Measurements from ENCODE around the gene LRRC10B. TPM values are rescaled to one million over a fixed set of nuclear protein-coding genes. Genes with fewer than 3 reads are reported as not detected.

LRRC10B gene
- total and polyA plus RNA-seq, 4 donors, result 9.2 to 29.3 (median 11.5) TPM

- ATAC-seq (ENCODE audit: insufficient read depth, low FRiP score), result no peak
- Histone ChIP-seq H3K4me3 (no peak overlapping the region), H3K9ac (ENCODE audit: insufficient read depth in 1 of 2, low read length in 2 of 2) (no peak overlapping the region), H3K9me3 (ENCODE audit: control insufficient read depth in 4 of 4, insufficient read depth in 3 of 4, low read length in 3 of 4) (no peaks in the 10 kb centered on the region), H3K36me3 (ENCODE audit: control insufficient read depth in 4 of 4, insufficient read depth in 4 of 4, low read length in 4 of 4) (no peaks in the 10 kb centered on the region), H3K27ac (ENCODE audit: low read depth in 1 of 2, low read length in 1 of 2) (no peak overlapping the region), H3K27me3 (ENCODE audit: control insufficient read depth in 3 of 3, insufficient read depth in 3 of 3, low read length in 2 of 3) (no peaks in the 10 kb centered on the region), H3K4me1 (ENCODE audit: control insufficient read depth in 5 of 5, insufficient read depth in 5 of 5, low read length in 5 of 5) (no peaks in the 10 kb centered on the region)
- 61 to 71% methylated on average over 9 to 10 of the region's 10 CpGs for WGBS, 2 donors
- DNase-seq, result no peak
- no peak for TF ChIP-seq CTCF (IDR thresholded peaks at IDR 0.05; ENCODE audit: control extremely low read depth, extremely low read depth)
These were observed 26.7 kb upstream of the LRRC10B start for GRCh38 chr11:61481806-61482205.

GRCh38 chr11:61482513-61482912 is 26.0 kb upstream of the LRRC10B start:
- no peak for TF ChIP-seq CTCF (IDR thresholded peaks at IDR 0.05; ENCODE audit: control extremely low read depth, extremely low read depth)
- no peak for ATAC-seq (ENCODE audit: insufficient read depth, low FRiP score)

GRCh38 chr11:61484541-61484940 is 24.0 kb upstream of the LRRC10B start:
- Histone ChIP-seq H3K27me3 (ENCODE audit: control insufficient read depth in 3 of 3, insufficient read depth in 3 of 3, low read length in 2 of 3) (no peaks in the 10 kb centered on the region), H3K9ac (ENCODE audit: insufficient read depth in 1 of 2, low read length in 2 of 2) (no peak overlapping the region), H3K4me1 (ENCODE audit: control insufficient read depth in 5 of 5, insufficient read depth in 5 of 5, low read length in 5 of 5) (peaks cover 0 to 12% (median 11%) of the 10 kb centered on the region in 5 donors), H3K36me3 (ENCODE audit: control insufficient read depth in 4 of 4, insufficient read depth in 4 of 4, low read length in 4 of 4) (no peaks in the 10 kb centered on the region), H3K27ac (ENCODE audit: low read depth in 1 of 2, low read length in 1 of 2) (no peak overlapping the region), H3K9me3 (ENCODE audit: control insufficient read depth in 4 of 4, insufficient read depth in 3 of 4, low read length in 3 of 4) (no peaks in the 10 kb centered on the region), H3K4me3 (no peak overlapping the region)
- 83 to 86% methylated on average over 11 of the region's 11 CpGs for WGBS, 2 donors
- DNase-seq (no peak), ATAC-seq (ENCODE audit: insufficient read depth, low FRiP score) (no peak)
- no peak for TF ChIP-seq CTCF (IDR thresholded peaks at IDR 0.05; ENCODE audit: control extremely low read depth, extremely low read depth)

More at GRCh38 chr11:61482513-61482912, 26.0 kb upstream of the LRRC10B start:
- Histone ChIP-seq H3K36me3 (ENCODE audit: control insufficient read depth in 4 of 4, insufficient read depth in 4 of 4, low read length in 4 of 4) (no peaks in the 10 kb centered on the region), H3K9ac (ENCODE audit: insufficient read depth in 1 of 2, low read length in 2 of 2) (no peak overlapping the region), H3K4me1 (ENCODE audit: control insufficient read depth in 5 of 5, insufficient read depth in 5 of 5, low read length in 5 of 5) (no peaks in the 10 kb centered on the region), H3K27me3 (ENCODE audit: control insufficient read depth in 3 of 3, insufficient read depth in 3 of 3, low read length in 2 of 3) (no peaks in the 10 kb centered on the region), H3K9me3 (ENCODE audit: control insufficient read depth in 4 of 4, insufficient read depth in 3 of 4, low read length in 3 of 4) (no peaks in the 10 kb centered on the region), H3K4me3 (no peak overlapping the region), H3K27ac (ENCODE audit: low read depth in 1 of 2, low read length in 1 of 2) (no peak overlapping the region)
- WGBS, 2 donors, result 45 to 46% methylated on average over 7 of the region's 7 CpGs
- DNase-seq, result no peak

- H3K9ac ChIP-seq (ENCODE audit: insufficient read depth in 1 of 2, low read length in 2 of 2), result no peak overlapping the region
- ATAC-seq (ENCODE audit: insufficient read depth, low FRiP score) (no peak), DNase-seq (no peak)
- H3K4me1 ChIP-seq (ENCODE audit: control insufficient read depth in 5 of 5, insufficient read depth in 5 of 5, low read length in 5 of 5), result peaks cover 0 to 17% (median 16%) of the 10 kb centered on the region in 5 donors
- H3K9me3 ChIP-seq (ENCODE audit: control insufficient read depth in 4 of 4, insufficient read depth in 3 of 4, low read length in 3 of 4), result no peaks in the 10 kb centered on the region
- H3K27ac ChIP-seq (ENCODE audit: low read depth in 1 of 2, low read length in 1 of 2), result no peak overlapping the region
- TF ChIP-seq CTCF (IDR thresholded peaks at IDR 0.05; ENCODE audit: control extremely low read depth, extremely low read depth), result no peak
- WGBS, 2 donors, result 92% methylated on average over 11 of the region's 11 CpGs
- no peak overlapping the region for H3K4me3 ChIP-seq
- no peaks in the 10 kb centered on the region for H3K27me3 ChIP-seq (ENCODE audit: control insufficient read depth in 3 of 3, insufficient read depth in 3 of 3, low read length in 2 of 3)
- H3K36me3 ChIP-seq (ENCODE audit: control insufficient read depth in 4 of 4, insufficient read depth in 4 of 4, low read length in 4 of 4), result no peaks in the 10 kb centered on the region
These were observed 23.5 kb upstream of the LRRC10B start for GRCh38 chr11:61485080-61485479.
